HG02870 (cell line): ENCODE results near the gene ACSL4.
"Not testable (repeated sequence)": the region's sequence is repeated elsewhere in the genome, so short reads cannot be mapped to it uniquely, and the experiment has no call there.

Experiments used
- ATAC-seq: cut with Tn5 transposase; IDR thresholded peaks from one replicate; pipeline ENCODE4 v1.9.1; 2021; ENCODE audit warnings: mild to moderate bottlenecking, moderate library complexity; ENCODE audit not compliant: unreplicated experiment

Gene ACSL4

GRCh38 chrX:109679820-109680219 is 53.2 kb downstream of the ACSL4 start:
- ATAC-seq, result no peak

DNA sequence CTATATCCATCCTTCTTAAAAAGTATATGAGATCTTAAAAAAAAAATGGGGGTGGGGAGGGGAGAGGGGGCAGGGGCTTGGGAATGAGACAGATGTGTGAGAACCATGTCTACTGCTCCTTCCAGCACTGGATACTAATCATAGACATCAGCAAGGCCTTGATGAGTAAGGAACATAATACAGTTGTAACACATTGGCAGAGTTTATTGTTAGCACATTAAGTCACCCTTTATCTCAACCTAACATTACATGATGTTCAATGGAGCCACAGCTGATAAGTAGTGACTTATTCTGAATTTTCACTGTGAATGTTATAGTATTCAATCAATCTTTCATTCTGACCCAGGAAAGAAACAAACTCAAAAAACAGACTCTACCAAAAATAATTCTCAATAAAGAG is 60.8 kb downstream of the ACSL4 start:
- ATAC-seq, result no peak

GRCh38 chrX:109671170-109671569 is 61.9 kb downstream of the ACSL4 start:
- not testable (repeated sequence) for ATAC-seq

- ATAC-seq, result no peak
These were observed 65.1 kb downstream of the ACSL4 start for GRCh38 chrX:109667986-109668385.

GRCh38 chrX:109660435-109661143 is 72.5 kb downstream of the ACSL4 start:
- no peak for ATAC-seq

GRCh38 chrX:109658391-109658790 is 74.7 kb downstream of the ACSL4 start:
- no peak for ATAC-seq

DNA sequence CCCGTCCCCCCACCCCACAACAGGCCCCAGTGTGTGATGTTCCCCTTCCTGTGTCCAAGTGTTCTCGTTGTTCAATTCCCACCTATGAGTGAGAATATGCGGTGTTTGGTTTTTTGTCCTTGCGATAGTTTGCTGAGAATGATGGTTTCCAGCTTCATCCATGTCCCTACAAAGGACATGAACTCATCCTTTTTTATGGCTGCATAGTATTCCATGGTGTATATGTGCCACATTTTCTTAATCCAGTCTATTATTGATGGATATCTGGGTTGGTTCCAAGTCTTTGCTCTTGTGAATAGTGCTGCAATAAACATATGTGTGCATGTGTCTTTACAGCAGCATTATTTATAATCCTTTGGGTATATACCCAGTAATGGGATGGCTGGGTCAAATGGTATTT is 75.7 kb downstream of the ACSL4 start:
- not testable (repeated sequence) for ATAC-seq

GRCh38 chrX:109656774-109657173 is 76.3 kb downstream of the ACSL4 start:
- no peak for ATAC-seq

- no peak for ATAC-seq
These were observed 77.4 kb downstream of the ACSL4 start for GRCh38 chrX:109655502-109656201.

DNA sequence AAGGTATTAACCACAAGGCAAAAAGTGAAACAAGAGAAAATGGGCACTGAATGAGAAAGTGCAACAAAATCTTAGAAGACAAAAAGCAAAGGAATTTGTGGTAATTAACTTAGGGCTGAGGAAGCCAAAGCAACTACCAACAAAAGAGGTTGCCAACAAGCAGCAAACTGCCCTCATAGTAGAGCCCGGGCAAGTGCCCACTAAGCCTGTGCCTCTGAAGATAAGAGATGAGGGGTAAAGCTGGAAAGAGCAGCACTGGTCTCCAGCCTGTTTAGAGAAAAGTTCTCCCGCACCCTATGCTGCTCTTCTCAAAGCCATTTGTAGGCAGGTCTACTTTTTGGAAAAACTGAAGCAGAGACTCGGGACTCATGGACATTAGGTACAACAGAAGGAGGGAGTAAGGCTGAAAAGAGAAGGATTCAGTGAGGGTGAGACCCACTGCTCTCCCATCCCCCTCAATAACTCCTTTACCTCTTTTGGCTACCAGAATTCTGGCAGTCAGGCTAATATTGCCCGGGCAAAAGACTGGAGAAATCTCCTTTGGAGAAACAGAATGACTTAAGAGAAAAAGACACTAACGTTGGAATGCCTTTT is 78.4 kb downstream of the ACSL4 start:
- no peak for ATAC-seq

GRCh38 chrX:109644671-109645070 is 88.4 kb downstream of the ACSL4 start:
- not testable (repeated sequence) for ATAC-seq

DNA sequence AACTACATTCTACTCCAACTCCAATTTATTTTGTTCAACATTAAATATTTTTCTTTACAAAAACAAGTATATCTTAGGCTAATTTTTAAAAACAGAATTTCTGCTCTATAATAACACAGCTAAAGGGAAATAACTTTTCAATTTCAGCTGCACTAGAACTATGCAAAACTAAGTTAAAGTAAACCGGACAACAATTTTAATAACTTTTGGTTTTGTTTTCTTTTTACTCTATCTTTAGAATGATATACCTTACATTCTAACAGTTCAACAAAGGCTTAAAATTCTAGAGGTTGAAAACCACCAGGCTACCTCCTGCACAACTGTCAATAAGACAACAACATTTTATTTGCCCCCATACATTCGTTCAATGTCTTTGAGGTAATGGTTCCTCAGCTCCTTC is 89.4 kb downstream of the ACSL4 start:
- ATAC-seq, result no peak

DNA sequence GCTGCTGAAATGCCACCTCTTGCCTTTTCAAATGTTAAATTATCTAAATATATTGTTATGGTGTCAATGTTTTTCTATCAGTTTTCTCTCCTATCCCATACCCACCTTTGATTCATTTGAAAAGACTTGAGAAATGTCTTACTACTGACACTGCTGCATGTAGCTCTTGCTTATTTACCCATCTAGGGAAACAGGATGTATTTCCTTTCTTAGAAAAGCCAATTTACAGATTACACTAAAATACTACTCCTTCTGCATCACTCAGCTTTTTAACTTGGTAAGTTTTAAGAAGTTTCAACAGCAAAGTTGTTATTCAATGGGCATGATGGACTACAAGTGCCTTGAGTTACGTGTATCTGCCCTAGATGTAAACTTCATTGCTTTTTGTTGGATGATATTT is 94.9 kb downstream of the ACSL4 start:
- no peak for ATAC-seq

DNA sequence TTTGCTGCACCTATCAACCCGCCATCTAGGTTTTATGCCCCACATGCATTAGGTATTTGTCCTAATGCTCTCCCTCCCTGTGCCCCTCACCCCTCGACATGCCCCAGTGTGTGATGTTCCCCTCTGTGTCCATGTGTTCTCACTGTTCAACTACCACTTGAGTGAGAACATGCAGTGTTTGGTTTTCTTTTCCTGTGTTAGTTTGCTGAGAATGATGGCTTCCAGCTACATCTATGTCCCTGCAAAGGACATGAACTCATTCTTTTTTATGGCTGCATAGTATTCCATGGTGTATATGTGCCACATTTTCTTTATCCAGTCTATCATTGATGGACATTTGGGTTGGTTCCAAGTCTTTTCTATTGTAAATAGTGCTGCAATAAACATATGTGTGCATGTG is 95.6 kb downstream of the ACSL4 start:
- not testable (repeated sequence) for ATAC-seq

GRCh38 chrX:109635146-109635545 is 97.9 kb downstream of the ACSL4 start:
- no peak for ATAC-seq

- no peak for ATAC-seq
These were observed 100.1 kb downstream of the ACSL4 start for GRCh38 chrX:109632906-109633504.

GRCh38 chrX:109629310-109629709 is 103.7 kb downstream of the ACSL4 start:
- no peak for ATAC-seq

- no peak for ATAC-seq
These were observed 106.4 kb downstream of the ACSL4 start for GRCh38 chrX:109626637-109627036.

DNA sequence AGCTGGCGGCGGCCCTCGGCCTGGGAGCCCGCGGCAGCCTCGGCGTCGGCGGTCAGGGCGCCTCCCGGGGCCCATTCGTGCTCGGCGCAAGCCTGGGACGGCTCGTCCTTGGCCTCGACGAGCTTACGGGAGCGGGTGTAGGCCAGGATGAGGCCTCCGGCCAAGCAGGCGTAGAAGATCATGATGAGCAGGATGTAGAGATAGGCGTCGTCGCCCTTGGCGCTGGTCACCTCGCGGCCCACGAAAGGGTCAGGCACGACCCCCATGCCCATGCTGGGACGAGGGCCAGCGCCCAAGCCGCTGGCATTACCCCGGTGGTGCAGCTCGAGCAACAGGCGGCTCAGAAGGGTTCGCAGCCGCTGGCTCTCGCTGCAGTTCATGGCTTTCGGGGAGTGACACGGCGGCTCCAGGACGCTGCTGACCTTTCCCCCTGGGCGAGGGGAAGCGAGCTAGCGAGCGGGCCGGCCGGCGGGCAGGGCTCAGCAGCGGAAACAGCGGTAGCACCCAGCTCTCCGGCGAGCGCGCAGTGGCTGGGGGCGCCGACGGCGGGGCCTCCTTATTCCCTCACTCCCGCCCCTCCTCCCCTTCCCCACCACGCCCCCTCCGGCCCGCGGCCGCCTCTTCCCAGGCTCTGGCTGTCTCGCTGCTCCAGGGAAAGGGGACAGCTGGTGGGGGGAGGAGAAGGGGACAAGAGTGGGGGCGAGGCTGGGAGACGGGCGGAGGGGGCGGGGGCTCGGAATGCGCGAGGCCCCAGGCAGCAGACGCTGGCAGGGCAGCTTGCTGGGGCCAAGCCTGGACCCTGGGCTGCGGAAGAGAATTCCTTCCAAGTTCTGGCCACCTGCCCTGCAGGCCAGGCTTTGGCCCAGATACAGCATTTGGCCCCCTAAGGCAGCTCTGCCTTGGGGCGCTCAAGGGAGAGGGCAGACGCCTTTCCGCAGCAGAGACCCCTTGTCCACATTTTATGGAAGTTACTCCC is 108.1 kb downstream of the ACSL4 start, which contains the start of gene KCNE5:
Gene KCNE5 (minus strand): TSS at position 532 of the 976 bp plus-strand sequence. CDS start 152 bp downstream, at position 380.
- ATAC-seq, result no peak

GRCh38 chrX:109623997-109624396 is 109.1 kb downstream of the ACSL4 start:
- no peak for ATAC-seq
